ENCODE results near the gene PRKCE.

DNA sequence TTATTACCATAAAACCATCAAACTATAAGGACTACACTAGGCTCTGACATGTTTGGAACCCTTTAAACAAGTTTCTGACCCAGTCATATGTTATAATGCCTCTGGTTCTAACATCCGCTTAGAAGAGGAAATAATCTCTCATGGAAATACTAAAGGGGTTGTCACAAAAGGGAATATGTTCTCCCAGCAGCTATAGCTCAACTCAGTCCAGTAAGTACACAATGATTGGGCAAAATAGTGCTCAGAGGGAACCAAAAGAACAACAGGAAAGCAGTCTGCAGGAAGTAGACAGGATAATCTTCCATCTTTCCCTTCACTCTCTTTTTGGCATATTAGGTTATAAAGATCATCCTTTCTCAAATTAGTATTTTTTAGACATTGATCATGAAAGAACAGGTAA lies 44.7 kb upstream of the PRKCE start:
- no peak for TF ChIP-seq POLR2A (IDR thresholded peaks at IDR 0.05)
- TF ChIP-seq, protein P1, sequence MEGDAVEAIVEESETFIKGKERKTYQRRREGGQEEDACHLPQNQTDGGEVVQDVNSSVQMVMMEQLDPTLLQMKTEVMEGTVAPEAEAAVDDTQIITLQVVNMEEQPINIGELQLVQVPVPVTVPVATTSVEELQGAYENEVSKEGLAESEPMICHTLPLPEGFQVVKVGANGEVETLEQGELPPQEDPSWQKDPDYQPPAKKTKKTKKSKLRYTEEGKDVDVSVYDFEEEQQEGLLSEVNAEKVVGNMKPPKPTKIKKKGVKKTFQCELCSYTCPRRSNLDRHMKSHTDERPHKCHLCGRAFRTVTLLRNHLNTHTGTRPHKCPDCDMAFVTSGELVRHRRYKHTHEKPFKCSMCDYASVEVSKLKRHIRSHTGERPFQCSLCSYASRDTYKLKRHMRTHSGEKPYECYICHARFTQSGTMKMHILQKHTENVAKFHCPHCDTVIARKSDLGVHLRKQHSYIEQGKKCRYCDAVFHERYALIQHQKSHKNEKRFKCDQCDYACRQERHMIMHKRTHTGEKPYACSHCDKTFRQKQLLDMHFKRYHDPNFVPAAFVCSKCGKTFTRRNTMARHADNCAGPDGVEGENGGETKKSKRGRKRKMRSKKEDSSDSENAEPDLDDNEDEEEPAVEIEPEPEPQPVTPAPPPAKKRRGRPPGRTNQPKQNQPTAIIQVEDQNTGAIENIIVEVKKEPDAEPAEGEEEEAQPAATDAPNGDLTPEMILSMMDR (IDR thresholded peaks at IDR 0.05), result no peak
